ENCODE data around the gene NOB1.

The NOB1 gene

GRCh38 chr16:69721441-69721957, 33.2 kb downstream of the NOB1 start:
- DNase-seq (ENCODE audit: low read depth, low spot score), result no peak

DNA sequence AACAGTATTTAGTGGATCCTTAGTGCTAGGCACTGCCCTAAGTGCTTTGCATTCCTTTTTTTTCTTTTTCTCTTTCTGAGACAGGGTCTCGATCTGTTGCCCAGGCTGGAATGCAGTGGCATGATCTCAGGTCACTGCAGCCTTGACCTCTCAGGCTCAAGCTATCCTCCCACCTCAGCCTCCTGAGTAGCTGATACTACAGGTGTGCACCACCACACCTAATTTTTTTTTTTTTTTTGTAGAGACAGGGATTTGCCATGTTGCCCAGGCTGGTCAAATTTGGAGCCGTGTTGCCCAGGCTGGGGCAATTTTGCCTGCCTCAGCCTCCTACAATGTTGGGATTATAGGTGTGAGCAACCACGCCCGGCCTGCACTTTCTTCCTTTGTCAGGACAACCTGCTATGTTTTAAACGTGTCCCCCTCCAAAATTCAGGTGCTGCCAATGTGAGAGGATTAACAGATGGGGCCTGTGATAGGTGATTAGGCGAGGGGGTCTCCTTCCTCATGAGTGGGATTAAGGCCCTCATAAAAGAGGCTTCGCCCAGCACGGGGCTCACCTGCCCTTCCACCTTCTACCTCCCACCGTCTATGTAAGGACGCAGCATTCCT, 33.8 kb downstream of the NOB1 start:
- no peak for DNase-seq (ENCODE audit: low read depth, low spot score)

- no peak for DNase-seq (ENCODE audit: low read depth, low spot score)
Observed at GRCh38 chr16:69718111-69718764, 36.5 kb downstream of the NOB1 start.

GRCh38 chr16:69717066-69717465, 37.7 kb downstream of the NOB1 start:
- no peak for DNase-seq (ENCODE audit: low read depth, low spot score)

GRCh38 chr16:69712914-69713581, 41.7 kb downstream of the NOB1 start:
- DNase-seq (ENCODE audit: low read depth, low spot score), result no peak

- DNase-seq (ENCODE audit: low read depth, low spot score), result no peak
Observed at GRCh38 chr16:69712277-69712676, 42.4 kb downstream of the NOB1 start.

GRCh38 chr16:69711115-69711740, 43.5 kb downstream of the NOB1 start:
- no peak for DNase-seq (ENCODE audit: low read depth, low spot score)

GRCh38 chr16:69709456-69710084, 45.2 kb downstream of the NOB1 start:
- peak; percentile 43 for DNase-seq (ENCODE audit: low read depth, low spot score)

DNA sequence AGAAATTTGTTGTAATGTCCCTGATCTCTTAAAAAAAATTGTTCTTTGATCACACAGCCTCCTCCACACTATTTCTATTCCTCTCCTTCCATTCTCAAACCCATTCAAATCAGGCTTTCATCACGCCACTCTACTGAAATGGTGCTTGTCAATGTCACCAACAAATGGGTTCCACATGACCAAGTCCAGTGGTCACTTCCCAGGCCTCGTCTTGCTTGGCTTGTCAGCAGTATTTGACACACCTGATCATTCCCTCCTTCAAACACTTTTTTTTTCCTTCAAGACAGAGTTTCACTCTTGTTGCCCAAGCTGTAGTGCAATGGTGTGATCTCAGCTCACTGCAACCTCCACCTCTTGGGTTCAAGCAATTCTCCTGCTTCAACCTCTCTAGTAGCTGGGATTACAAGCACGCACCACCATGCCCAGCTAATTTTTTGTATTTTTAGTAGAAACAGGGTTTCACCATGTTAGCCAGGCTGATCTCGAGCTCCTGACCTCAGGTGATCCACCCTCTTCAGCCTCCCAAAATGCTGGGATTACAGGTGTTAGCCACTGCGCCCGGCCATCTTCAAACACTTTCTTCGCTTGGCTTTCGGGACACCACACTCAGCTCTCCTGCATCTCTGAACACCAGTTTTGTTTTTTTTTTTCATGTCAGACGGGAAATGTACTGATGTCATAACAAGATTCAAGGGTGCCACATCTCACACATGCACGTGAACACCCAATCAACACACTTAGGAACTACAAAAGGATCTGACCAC, 46.6 kb downstream of the NOB1 start:
- no peak for DNase-seq (ENCODE audit: low read depth, low spot score)

GRCh38 chr16:69706975-69707340, 47.8 kb downstream of the NOB1 start:
- no peak for DNase-seq (ENCODE audit: low read depth, low spot score)

GRCh38 chr16:69706256-69706974, 48.3 kb downstream of the NOB1 start:
- no peak for DNase-seq (ENCODE audit: low read depth, low spot score)

- no peak for DNase-seq (ENCODE audit: low read depth, low spot score)
Observed at GRCh38 chr16:69703638-69704037, 51.1 kb downstream of the NOB1 start.

DNA sequence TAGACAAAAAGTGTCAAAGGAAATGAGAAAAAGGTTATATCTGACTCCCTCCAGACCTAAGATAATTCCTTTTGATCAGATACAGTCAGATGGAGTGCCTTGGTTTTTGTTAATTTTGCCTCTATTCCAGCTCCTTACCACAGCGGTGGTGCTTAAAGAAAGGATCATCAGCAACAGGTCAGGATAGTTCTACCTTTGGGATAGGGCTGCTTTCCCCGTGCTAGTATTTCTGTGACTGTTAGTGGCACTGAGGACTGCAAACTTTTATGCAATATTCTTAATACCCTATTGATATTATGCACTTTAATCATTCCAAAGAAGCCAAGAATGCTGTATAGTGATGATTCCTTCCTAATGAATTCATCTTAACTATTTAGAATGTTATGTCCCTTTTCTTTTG, 52.9 kb downstream of the NOB1 start:
- no peak for DNase-seq (ENCODE audit: low read depth, low spot score)

DNA sequence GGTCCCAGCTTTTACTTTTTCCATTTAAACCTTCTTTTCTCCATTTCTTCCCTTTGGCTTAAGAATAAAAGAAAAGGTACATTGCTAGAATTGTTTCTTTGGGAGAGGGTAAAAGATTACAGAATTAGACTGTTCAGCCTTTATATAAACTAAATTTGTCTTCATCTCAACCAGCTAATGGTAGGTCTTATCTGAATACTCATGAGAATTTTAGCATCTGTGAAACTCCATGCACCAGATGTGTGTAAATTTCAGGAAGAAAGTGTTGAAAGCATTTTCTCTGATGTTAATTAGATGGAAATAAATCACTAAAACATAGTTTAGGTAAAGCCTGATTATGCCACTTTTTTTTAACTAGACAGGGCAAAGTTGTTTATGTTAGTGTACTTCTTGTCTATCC, 53.3 kb downstream of the NOB1 start:
- DNase-seq (ENCODE audit: low read depth, low spot score), result no peak

GRCh38 chr16:69699915-69700314, 54.8 kb downstream of the NOB1 start:
- no peak for DNase-seq (ENCODE audit: low read depth, low spot score)

DNA sequence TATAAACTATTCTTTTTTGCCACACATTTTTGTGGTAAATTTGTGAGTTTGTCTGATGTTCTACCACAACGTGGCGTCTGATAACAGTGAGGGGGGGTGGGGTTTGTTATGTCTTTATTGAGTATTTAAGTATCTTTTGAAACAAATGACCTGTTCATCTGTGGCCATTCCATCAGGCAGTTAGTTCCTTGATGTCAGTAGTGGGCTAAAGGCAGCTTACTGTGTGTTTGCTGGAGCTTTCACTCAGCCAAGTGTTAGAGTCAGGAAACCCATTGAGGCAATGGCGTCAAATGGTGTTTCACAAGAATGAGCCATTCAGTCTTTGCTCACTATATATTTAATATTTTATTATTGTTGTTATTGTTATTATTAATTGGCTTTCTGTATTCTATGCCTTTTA, 56.3 kb downstream of the NOB1 start:
- DNase-seq (ENCODE audit: low read depth, low spot score), result no peak

- DNase-seq (ENCODE audit: low read depth, low spot score), result no peak
Observed at GRCh38 chr16:69693916-69694315, 60.8 kb downstream of the NOB1 start.

DNA sequence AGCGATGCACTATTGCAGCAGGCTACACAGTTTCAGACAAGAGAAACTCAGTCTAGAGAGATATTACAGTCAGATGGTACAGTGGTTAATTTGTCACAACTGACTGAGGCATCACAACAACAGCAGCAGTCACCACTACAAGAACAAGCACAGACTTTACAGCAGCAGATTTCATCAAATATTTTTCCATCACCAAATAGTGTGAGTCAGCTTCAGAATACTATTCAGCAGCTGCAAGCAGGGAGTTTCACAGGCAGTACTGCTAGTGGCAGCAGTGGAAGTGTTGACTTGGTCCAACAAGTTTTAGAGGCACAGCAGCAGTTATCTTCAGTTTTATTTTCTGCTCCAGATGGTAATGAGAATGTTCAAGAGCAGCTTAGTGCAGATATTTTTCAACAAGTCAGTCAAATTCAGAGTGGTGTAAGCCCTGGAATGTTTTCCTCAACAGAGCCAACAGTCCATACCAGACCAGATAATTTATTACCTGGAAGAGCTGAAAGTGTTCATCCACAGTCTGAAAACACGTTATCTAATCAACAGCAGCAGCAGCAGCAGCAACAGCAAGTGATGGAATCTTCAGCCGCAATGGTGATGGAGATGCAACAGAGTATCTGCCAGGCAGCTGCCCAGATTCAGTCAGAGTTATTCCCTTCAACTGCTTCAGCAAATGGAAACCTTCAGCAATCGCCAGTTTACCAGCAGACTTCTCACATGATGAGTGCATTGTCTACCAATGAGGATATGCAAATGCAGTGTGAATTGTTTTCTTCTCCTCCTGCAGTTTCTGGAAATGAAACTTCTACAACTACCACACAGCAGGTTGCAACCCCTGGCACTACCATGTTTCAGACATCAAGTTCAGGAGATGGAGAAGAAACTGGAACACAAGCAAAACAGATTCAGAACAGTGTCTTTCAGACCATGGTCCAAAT, 62.5 kb downstream of the NOB1 start:
- no peak for DNase-seq (ENCODE audit: low read depth, low spot score)
